HepG2 (cell line): ENCODE data around the gene ORC2. TPM values are rescaled to one million over a fixed set of nuclear protein-coding genes. Genes with fewer than 3 reads are reported as not detected.

Experiments used
- HCFC1 ChIP-seq: fragments of 150-350 bp; IDR thresholded peaks from 2 replicates; pipeline ENCODE4 v1.6.1; 2014; ENCODE audit warnings: low read depth, low read length
- NFE2 ChIP-seq: sonication (generic); formaldehyde crosslinking; IDR thresholded peaks from 2 replicates; pipeline ENCODE4 v1.4.0; 2020; ENCODE audit warnings: missing genetic modification reagents
- PRMT3 ChIP-seq: sonication (generic); formaldehyde crosslinking; IDR thresholded peaks from 2 replicates; pipeline ENCODE4 v1.8.1; 2022; ENCODE audit warnings: low read depth, mild to moderate bottlenecking, moderate library complexity, missing genetic modification reagents, borderline replicate concordance
- SMAD9 ChIP-seq: sonication (generic); formaldehyde crosslinking; IDR thresholded peaks from 2 replicates; pipeline ENCODE4 v1.5.1; 2020; ENCODE audit warnings: mild to moderate bottlenecking, missing genetic modification reagents
- ZBTB3 ChIP-seq: sonication (generic); formaldehyde crosslinking; IDR thresholded peaks from 2 replicates; pipeline ENCODE4 v1.4.0; 2020; ENCODE audit warnings: low read depth, mild to moderate bottlenecking, moderate library complexity, missing genetic modification reagents, borderline replicate concordance
- ZKSCAN1 ChIP-seq: fragments of 150-350 bp; IDR thresholded peaks from 2 replicates; pipeline ENCODE4 v1.6.1; 2014; ENCODE audit warnings: low read length
- ZMYM2 ChIP-seq: sonication (generic); formaldehyde crosslinking; IDR thresholded peaks from 2 replicates; pipeline ENCODE4 v1.8.0; 2022; ENCODE audit warnings: mild to moderate bottlenecking, missing genetic modification reagents
- ZNF383 ChIP-seq: sonication (generic); formaldehyde crosslinking; IDR thresholded peaks from 2 replicates; pipeline ENCODE4 v1.4.0; 2020; ENCODE audit warnings: missing genetic modification reagents, mild to moderate bottlenecking, borderline replicate concordance
- ZNF605 ChIP-seq: sonication (generic); formaldehyde crosslinking; IDR thresholded peaks from 2 replicates; pipeline ENCODE4 v1.8.0; 2022; ENCODE audit warnings: mild to moderate bottlenecking, missing genetic modification reagents
- ZNF879 ChIP-seq: sonication (generic); formaldehyde crosslinking; IDR thresholded peaks from 2 replicates; pipeline ENCODE4 v1.8.1; 2023; ENCODE audit warnings: missing genetic modification reagents
- polyA plus RNA-seq, 8 experiments: library from polyadenylated mRNA; depleted of rRNA in 3 of 8; stranded (reverse) in 7 of 8; unstranded in 1 of 8; fragments of >200 nt; fragmentation: Illumina TruSeq in 4 of 8; extraction: Trizol in 4 of 8; gene quantifications; 2 replicates each; pipeline versions ENCODE4 v1.2.1 to v1.2.3, GENCODE V29; 2011 to 2016; ENCODE audit warnings: low read depth in 4 of 8, missing spikeins in 1 of 8, mixed read lengths in 1 of 8; ENCODE audit not compliant: insufficient read depth in 1 of 8
- total RNA-seq, 5 experiments: library from RNA; depleted of rRNA; stranded (reverse); fragments of >200 nt; fragmentation: Illumina TruSeq; extraction: Trizol; gene quantifications; 2 replicates each; pipeline ENCODE4 v1.2.3, GENCODE V29; 2016; ENCODE audit warnings: low read depth in 1 of 5
- TF ChIP-seq, protein P1 (sequence below): sonication (generic); formaldehyde crosslinking; IDR thresholded peaks from 2 replicates; pipeline ENCODE4 v1.4.0; 2020; ENCODE audit warnings: missing genetic modification reagents
- TF ChIP-seq, protein P2 (sequence below): IDR thresholded peaks from 2 replicates; pipeline ENCODE4 v1.6.1; 2016
- TF ChIP-seq, protein P3 (sequence below): IDR thresholded peaks from 2 replicates; pipeline ENCODE4 v1.6.1; 2016; ENCODE audit warnings: control low read depth
- TF ChIP-seq, protein P4 (sequence below): sonication (generic); formaldehyde crosslinking; IDR thresholded peaks from 2 replicates; pipeline ENCODE4 v1.5.1; 2020; ENCODE audit warnings: mild to moderate bottlenecking, missing genetic modification reagents, borderline replicate concordance
- TF ChIP-seq, protein P5 (sequence below): sonication (generic); formaldehyde crosslinking; IDR thresholded peaks from 2 replicates; pipeline ENCODE4 v1.4.0; 2020; ENCODE audit warnings: mild to moderate bottlenecking, missing genetic modification reagents

Gene ORC2
- total and polyA plus RNA-seq, 2 of the 13 experiments (the other 11 are each of a cell fraction or from before 2014, with no cell fraction given), result 19.3 to 73.5 TPM

DNA sequence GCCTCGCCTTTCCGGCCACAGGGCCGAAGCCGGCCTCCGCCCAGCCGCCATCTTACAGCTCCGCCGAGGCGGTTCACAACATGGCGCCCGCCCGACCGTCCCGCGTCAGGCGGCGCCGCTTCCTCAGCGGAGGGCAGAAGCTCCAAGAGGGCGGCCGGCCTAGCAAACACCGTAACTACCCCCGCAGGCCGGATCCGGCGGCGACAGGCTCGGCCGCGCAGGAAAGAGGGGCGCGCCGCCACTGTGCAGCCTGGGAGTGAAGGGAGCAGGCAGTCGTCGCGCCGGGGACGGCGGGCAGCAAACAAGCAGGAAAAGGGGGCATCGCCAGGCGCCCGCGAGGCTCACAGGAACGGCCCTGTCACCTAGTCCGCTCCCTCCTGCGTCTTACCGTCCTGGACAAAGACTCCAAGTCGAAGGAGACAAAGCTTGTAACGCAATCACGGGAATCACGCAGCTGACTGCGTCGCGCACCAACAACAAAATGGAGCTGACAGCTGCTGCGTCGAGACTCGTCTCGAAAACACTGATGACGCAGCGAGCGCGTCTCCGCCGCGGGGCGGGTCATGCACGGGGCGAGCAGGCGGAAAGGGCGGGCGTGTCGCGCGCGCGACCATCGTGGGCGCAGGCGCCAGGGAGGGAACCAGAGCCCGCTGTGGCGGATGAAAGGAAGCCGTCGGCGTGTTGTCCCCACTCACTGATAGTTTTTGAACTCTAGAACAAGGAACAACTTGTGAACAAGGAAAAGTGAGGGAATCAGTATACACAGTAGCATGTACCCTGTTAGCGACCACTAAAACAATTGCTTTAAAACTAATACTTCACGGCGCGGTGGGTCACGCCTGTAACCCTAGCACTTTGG, 99.1 kb downstream of the ORC2 start, which contains the start of gene CLK1 (continued):
- TF ChIP-seq, protein P1, sequence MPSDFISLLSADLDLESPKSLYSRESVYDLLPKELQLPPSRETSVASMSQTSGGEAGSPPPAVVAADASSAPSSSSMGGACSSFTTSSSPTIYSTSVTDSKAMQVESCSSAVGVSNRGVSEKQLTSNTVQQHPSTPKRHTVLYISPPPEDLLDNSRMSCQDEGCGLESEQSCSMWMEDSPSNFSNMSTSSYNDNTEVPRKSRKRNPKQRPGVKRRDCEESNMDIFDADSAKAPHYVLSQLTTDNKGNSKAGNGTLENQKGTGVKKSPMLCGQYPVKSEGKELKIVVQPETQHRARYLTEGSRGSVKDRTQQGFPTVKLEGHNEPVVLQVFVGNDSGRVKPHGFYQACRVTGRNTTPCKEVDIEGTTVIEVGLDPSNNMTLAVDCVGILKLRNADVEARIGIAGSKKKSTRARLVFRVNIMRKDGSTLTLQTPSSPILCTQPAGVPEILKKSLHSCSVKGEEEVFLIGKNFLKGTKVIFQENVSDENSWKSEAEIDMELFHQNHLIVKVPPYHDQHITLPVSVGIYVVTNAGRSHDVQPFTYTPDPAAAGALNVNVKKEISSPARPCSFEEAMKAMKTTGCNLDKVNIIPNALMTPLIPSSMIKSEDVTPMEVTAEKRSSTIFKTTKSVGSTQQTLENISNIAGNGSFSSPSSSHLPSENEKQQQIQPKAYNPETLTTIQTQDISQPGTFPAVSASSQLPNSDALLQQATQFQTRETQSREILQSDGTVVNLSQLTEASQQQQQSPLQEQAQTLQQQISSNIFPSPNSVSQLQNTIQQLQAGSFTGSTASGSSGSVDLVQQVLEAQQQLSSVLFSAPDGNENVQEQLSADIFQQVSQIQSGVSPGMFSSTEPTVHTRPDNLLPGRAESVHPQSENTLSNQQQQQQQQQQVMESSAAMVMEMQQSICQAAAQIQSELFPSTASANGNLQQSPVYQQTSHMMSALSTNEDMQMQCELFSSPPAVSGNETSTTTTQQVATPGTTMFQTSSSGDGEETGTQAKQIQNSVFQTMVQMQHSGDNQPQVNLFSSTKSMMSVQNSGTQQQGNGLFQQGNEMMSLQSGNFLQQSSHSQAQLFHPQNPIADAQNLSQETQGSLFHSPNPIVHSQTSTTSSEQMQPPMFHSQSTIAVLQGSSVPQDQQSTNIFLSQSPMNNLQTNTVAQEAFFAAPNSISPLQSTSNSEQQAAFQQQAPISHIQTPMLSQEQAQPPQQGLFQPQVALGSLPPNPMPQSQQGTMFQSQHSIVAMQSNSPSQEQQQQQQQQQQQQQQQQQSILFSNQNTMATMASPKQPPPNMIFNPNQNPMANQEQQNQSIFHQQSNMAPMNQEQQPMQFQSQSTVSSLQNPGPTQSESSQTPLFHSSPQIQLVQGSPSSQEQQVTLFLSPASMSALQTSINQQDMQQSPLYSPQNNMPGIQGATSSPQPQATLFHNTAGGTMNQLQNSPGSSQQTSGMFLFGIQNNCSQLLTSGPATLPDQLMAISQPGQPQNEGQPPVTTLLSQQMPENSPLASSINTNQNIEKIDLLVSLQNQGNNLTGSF (CRISPR knock-in tag), result peak; percentile 98
- peak; percentile 94 for TF ChIP-seq ZMYM2
- TF ChIP-seq PRMT3 (CRISPR knock-in tag), result peak; percentile 94; the same call in 1 of the 2 replicates
- TF ChIP-seq ZNF879, result peak; percentile 88
- no peak for TF ChIP-seq ZKSCAN1
- peak; percentile 96 for TF ChIP-seq ZNF605 (CRISPR knock-in tag)
- no peak for TF ChIP-seq NFE2
- peak; percentile 3 for TF ChIP-seq HCFC1
- TF ChIP-seq, protein P2, sequence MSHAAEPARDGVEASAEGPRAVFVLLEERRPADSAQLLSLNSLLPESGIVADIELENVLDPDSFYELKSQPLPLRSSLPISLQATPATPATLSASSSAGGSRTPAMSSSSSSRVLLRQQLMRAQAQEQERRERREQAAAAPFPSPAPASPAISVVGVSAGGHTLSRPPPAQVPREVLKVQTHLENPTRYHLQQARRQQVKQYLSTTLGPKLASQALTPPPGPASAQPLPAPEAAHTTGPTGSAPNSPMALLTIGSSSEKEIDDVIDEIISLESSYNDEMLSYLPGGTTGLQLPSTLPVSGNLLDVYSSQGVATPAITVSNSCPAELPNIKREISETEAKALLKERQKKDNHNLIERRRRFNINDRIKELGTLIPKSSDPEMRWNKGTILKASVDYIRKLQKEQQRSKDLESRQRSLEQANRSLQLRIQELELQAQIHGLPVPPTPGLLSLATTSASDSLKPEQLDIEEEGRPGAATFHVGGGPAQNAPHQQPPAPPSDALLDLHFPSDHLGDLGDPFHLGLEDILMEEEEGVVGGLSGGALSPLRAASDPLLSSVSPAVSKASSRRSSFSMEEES (CRISPR knock-in tag), result peak; percentile 79
- peak; percentile 92 for TF ChIP-seq ZBTB3 (CRISPR knock-in tag)
- TF ChIP-seq, protein P3, sequence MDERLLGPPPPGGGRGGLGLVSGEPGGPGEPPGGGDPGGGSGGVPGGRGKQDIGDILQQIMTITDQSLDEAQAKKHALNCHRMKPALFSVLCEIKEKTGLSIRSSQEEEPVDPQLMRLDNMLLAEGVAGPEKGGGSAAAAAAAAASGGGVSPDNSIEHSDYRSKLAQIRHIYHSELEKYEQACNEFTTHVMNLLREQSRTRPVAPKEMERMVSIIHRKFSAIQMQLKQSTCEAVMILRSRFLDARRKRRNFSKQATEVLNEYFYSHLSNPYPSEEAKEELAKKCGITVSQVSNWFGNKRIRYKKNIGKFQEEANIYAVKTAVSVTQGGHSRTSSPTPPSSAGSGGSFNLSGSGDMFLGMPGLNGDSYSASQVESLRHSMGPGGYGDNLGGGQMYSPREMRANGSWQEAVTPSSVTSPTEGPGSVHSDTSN (CRISPR knock-in tag), result no peak; the same call in none of the 2 replicates
- TF ChIP-seq, protein P4, sequence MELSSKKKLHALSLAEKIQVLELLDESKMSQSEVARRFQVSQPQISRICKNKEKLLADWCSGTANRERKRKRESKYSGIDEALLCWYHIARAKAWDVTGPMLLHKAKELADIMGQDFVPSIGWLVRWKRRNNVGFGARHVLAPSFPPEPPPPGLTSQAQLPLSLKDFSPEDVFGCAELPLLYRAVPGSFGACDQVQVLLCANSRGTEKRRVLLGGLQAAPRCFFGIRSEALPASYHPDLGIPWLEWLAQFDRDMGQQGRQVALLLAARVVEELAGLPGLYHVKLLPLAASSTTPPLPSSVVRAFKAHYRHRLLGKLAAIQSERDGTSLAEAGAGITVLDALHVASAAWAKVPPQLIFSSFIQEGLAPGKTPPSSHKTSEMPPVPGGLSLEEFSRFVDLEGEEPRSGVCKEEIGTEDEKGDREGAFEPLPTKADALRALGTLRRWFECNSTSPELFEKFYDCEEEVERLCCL (CRISPR knock-in tag), result peak; percentile 96; the same call in 1 of the 2 replicates
- TF ChIP-seq ZNF383 (CRISPR knock-in tag), result peak; percentile 94
- TF ChIP-seq SMAD9 (CRISPR knock-in tag), result 0 out of 2 replicates have a peak, but pooled peaks have one; percentile 10
- TF ChIP-seq, protein P5, sequence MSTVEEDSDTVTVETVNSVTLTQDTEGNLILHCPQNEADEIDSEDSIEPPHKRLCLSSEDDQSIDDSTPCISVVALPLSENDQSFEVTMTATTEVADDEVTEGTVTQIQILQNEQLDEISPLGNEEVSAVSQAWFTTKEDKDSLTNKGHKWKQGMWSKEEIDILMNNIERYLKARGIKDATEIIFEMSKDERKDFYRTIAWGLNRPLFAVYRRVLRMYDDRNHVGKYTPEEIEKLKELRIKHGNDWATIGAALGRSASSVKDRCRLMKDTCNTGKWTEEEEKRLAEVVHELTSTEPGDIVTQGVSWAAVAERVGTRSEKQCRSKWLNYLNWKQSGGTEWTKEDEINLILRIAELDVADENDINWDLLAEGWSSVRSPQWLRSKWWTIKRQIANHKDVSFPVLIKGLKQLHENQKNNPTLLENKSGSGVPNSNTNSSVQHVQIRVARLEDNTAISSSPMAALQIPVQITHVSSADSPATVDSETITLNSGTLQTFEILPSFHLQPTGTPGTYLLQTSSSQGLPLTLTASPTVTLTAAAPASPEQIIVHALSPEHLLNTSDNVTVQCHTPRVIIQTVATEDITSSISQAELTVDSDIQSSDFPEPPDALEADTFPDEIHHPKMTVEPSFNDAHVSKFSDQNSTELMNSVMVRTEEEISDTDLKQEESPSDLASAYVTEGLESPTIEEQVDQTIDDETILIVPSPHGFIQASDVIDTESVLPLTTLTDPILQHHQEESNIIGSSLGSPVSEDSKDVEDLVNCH (CRISPR knock-in tag), result peak; percentile 89; the same call in 1 of the 2 replicates
